HG03095 (cell line): ENCODE data around the gene TK1.

Experiments used
- ATAC-seq: cut with Tn5 transposase; IDR thresholded peaks from one replicate; pipeline ENCODE4 v1.9.1; 2021; ENCODE audit warnings: moderate library complexity; ENCODE audit not compliant: unreplicated experiment

The TK1 gene

DNA sequence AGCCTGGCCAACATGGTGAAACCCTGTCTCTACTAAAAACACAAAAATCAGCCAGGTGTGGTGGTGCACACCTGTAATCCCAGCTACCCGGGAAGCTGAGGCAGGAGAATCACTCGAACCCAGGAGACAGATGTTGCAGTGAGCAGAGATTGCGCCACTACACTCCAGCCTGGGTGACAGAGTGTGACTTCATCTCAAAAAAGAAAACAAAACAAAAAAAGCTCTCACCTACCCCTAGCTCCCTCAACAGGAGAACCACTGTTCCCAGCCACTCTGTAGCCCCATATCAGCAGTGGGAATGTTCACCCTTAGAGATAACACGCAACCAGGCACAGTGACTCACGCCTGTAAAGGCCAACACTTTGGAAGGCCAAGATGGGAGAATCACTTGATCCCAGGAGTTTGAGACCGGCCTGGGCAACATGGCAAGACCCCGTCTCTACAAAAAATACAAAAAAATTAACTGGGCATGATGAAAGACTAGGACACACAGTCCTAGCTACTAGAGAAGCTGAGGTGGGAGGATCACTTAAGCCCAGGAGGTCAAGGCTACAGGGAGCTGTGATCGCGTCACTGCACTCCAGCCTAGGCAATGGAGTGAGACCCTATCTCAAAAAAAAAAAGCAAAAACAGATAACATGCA, 50.9 kb downstream of the TK1 start:
- ATAC-seq, result no peak

DNA sequence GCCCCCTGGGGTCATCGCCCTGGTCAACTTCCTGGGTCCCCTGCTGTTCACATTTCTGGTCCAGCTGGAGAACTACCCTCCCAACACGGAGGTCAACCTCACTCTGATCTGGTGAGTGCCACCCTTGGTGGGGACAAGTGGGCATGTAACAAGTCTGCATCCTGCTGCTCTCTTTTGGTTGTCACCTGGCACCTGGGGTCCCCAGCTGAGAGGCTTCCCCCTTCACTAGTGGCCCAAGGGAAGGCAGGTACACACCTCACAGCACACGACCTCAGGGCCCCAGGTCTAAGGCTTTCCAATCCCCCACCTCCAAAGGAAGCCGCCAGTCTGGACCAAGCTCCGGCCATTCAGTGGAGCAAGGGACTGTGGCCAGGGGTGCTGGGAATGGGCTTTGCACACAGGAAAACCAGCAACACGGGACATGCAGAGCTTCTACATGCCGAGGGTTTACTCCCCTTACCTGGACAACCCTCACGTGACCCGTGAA, 51.9 kb downstream of the TK1 start:
- ATAC-seq, result no peak

DNA sequence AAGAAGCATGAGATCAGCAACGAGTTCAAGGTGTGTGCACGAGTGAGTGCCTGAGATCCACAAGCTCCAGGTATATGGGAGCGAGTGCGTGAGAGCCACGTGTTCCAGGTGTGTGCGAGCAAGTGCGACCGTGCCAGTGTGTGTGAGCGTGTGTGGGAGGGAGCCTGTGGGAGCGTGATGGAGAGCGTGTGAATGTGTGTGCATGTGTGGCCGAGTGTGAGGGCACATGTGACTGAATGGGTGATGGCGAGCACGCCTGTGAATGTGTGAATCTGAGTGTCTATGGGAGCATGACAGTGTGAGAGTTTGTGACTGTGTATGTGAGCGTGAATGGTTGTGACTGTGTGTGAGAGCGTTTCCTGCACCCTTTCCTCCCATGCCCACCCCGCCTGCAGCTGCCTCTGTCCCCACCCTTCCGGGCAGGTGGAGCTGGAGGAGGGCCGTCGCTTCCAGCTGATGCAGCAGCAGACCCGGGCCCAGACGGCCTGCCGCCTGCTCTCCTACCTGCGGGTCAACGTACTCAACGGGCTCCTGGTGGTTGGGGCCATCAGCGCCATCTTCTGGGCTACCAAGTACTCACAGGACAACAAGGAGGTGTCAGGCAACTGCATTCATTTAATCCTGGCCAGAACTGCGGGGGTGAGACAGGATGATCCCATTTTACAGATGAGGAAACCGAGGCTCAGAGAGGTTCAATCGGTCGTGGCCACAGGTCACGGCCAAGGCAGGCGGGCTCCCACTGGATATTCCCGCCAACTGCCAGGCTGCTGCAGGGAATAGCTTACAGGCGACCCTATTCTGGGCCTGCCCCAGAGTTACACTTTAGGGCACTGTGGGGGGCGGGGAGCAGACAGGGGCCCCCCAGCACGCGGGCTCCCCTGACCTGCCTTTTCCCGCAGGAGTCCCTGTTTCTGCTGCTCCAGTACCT, 52.6 kb downstream of the TK1 start:
- ATAC-seq, result no peak

DNA sequence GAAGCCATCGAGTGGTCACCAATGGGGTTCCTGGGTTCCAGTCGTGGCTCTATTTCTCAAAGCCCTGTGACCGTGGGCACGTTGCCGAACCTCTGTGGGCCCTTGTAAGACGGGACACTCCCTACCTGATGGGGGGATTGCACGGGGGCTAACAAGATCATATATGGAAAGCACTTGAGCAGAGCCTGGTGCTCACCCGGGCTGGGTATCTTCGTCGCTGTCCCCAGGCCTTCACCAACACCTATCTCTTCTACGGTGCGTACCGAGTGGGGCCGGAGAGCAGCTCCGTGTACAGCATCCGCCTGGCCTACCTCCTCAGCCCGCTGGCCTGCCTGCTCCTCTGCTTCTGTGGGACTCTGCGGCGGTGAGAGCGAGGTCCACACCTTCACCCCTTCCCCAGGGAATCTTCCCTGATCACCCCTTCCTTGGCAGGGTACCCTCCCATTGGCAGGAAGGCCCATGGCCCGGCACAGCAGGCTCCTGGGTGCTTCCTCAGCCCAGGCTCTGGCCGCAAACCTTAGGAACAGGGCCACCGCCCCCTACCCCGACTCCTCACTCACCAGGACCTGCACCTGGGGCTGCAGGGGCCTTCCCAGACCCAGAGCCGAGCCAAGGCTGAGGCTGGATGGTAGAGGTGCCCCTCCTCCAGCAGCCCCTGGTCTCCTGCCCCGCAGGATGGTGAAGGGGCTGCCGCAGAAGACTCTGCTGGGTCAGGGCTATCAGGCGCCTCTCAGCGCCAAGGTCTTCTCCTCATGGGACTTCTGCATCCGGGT, 53.5 kb downstream of the TK1 start:
- ATAC-seq, result no peak

DNA sequence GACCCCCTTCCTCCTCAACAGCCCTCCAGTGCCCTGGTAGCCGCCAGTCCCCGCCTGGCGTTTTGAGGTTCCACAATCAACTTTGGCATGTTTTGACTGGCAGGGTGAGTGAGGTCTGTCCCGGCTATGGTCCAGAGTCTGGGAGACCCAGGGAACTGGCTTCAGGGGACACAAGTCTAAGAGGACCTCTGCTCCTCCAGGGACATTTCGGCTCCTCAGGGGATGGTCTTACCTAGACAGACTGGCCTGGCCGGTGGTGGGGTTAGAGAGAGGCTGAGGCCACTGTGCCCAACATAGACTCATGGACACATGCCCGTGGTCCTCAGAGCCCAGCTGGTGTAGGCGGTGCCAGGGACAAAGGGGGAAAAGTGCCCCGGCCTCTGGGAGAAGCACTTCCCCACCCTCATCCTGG, 54.1 kb downstream of the TK1 start:
- ATAC-seq, result no peak

DNA sequence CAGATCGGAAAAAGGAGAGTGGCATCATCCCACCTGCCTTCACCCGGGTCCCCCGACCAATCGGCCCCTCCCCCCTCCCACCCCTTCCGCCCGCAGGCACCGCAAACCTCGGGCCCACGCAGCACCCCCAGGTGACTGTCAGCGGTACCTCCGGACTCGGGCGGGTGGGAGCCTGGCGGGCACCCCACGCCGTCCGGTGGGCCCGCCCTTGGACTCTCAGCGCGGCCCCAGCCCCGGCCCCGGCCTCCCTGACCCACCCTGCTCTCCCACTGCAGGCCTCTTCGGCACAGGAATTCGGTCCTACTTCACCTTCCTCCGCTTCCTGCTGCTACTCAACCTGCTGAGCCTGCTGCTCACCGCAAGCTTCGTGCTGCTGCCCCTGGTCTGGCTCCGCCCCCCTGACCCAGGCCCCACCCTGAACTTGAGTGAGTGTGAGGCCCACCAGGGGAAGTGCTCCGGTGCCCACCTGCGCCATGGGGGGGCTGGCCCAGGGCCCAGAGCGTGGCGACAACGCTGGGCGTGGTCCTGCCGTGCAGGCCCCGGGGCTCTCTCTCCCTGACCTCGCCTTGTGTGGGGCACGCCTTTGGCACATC, 54.7 kb downstream of the TK1 start:
- no peak for ATAC-seq

DNA sequence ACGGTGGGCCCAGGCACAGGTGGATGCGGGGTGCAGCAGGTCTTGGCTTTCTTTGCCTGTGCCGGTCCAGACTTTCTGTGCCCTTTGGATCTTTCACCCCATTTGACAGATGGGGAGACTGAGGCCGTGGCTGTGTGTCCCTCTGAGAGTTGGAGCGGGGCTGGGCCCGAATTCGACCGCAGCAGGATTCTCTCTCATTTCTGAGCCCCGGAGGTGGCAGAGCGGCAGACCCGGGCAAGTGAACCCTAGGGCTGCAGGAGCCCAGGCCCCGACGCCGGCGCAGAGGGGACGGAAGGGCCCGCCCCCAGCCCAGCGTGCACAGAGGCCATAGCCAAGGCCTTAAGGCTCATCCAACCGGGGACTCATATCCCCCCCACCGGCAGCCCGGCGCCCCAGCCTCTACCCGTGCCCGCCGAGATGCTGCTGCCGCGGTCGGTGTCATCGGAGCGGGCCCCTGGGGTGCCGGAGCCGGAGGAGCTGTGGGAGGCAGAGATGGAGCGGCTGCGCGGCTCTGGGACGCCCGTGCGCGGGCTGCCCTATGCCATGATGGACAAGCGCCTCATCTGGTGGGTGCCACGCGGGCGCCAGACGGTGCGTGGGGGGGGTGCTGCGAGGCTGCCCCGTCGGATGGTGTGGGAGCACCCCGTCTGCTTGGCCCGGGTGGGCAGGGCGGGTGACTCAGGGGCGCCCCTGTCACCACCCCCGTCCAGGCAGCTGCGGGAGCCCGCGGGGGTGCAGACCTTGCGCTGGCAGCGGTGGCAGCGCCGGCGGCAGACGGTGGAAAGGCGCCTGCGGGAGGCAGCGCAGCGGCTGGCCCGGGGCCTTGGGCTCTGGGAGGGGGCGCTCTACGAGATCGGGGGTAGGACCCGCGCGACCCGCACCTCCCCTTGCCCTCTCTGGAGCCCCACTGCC, 55.4 kb downstream of the TK1 start:
- no peak for ATAC-seq

DNA sequence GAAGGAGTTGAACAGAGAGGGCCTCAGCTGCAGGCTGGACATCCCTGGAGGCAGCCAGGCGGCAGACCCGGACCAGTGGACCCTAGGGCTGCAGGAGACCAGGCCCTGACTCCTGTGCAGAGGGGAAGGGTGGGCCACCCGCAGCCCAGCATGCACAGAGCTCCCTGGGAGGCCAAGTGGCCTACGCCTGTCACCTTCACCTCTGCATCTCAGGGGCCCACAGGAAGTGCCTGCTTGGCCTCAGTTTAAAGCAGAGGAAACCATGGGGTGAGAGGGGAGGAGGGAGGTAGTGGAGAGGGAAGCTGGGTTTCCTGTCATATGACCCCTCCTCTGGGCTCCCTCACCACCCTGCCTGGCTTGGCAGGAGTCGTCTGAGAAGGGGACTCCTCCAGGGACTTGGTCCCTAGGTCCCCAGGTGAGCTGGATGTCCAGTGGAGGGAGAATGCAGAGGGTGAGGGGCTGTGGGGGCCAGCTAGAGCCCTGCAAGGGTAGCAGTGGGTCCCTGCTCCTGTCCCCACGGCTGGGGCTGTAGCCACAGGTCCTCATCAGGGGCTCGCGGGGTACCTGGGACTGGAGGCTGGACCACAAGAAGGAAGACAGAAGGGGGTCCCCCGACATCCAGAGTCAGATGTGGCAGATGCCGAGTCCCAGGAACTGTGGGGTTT, 56.3 kb downstream of the TK1 start, which contains the start of gene TMC8:
TMC8 (plus strand) TSS at position 335 of the 665 bp plus-strand sequence. CDS start 818 bp downstream, outside the sequence.
- no peak for ATAC-seq

DNA sequence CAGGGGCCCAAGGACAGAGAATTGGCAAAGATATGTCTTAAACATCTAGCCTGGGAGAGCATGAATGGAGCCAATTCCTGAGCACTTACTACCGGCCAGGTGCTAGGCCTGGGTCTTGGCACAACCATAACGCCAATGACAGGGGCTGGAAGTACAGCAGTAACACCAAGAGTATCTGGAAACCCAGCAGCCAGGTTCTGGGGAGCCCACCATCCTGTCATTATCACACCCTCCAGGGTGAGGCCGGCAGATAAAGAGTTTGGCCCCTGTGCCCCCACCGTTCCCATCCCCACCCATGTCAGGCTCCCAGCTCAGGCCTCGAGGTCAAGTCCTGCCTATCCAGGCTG, 56.8 kb downstream of the TK1 start:
- ATAC-seq, result no peak

DNA sequence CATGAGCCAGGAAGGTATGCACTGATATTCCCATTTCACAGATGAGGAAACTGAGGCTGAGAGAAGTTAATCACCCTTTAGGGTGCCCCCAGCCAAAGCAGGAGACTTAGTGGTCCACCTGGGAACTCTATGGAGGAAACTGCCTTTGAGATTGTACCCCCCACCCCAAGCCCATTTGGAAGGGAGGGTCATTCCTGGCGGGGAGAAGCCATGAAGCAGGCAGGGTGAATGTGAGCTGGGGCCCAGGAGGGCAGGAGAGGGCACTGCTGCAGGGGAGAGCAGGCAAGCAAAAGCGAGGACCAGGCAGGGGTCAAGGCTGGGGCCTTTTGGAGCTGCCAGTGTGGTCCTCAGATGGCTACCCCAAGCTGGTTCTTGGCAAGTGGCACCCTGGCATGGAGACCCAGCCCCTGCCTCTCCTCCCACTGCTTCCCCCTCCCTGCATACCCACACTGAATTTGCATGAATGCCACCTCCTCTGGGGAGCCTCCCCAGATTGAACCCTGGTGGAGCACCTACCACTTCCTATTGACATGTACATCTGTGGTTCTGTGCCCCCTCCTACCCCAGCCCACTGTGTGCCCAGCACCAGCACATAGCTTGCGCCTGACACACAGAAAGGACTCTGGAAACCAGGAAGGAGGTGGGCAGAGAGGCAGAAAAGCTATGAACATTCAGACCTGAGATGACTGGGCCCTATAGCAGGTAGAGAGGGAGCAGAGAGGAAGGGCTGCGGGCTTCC, 57.3 kb downstream of the TK1 start:
- ATAC-seq, result no peak

DNA sequence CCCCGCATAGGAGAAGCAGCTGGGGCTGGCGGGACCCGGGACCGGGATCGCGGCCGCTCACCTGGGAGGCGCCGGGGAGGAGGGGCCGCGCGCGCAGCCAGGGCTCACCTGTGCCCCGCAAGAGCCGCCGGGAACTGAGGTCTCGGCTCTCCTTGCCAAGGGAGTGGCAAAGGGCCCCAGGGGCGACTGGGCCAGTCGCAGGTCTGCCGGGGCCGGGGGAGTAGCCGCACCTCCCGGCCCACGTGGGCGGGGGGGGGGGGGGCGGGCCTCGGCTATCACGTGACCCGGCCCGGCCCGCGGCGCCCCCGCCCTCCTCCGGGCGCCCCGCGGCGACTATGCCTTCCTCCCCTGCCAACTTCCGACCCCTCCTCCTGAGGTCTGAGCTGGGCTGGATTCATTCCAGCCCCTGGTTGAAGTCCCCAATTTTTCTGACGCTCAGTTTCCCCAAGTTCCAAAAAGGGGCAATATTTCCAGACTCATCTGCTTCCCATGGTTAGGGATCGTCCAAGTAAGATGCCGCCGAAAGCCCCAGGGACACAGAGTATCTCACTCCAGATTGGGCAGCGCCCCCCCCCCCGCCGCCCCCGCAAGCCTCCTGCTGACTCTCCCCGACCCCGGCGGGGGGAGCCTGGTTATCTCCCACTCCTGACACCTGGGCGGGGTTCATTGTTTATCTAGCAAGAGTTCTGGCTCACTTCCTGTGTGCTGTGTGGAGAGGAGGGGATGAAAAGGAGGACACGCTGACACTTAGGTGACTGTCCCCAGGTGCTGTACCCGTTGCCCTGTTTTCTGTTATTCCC, 58.1 kb downstream of the TK1 start, which contains the start of gene TMC6:
TMC6 (minus strand) TSS at position 205 of the 800 bp plus-strand sequence. CDS start 1,923 bp downstream, outside the sequence.
- ATAC-seq, result no peak

DNA sequence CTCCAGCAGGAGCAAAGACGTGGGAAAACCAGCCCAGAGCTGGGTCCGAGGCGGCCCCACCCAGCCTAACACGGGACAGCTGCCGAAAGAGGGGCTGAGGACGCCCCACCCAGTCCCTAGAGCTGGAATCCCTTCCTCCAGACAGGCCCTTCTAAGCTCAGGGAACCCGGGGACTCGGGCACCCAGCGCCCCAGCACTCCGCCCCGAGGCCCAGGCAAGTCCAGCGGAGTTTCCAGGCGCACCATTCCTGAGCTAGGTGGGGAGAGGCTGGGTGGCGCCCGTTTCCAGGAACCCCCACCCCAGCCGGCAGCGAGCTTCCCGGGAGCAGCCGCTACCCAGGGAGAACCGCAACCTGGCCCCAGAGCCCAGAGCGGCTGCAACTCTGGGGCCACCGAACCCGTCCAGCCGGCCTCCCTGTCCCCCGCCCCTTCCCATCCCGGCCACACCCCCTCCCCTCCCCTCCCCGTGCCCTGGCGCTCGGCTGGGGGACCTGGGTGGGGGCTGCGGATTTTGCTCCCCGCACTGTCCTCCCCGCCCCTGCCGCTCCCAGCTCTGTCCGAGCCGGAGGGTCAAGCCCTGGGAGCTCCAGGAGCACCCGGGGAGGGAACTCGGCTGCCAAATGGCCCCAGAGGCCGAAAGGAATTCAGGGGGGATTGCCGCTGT, 58.8 kb downstream of the TK1 start:
- ATAC-seq, result no peak

DNA sequence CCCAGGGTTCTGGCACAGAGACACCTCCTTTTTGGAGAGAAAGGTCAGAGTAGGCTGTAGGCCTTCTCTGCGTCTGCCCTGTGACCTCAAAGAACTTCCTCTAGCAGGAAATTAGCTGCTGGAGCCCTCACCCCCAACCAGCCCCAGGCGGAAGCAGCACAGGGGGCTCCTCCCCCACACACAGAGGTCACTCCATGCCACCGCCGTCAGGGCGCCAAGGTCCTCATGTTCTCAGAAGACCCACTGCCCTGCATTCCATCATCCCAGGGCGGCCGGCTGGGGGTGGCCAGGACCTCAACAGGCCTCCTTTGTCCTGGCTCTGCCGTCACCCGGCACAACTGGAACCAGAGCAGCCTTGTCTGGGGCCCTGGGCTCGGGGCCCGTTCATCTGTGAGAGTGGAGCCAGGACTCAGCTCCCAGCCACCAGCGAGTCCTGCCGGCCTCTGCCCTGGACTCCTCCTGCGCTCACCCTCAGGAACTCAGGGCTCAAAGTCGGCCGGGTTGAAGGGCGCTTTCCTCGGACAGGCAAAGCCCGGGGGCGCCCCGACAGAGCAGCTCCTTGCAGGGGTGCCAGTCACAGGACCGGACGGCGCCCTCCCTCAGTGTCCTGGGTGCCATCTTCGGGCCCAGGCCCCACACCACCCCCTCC, 59.5 kb downstream of the TK1 start:
- no peak for ATAC-seq

DNA sequence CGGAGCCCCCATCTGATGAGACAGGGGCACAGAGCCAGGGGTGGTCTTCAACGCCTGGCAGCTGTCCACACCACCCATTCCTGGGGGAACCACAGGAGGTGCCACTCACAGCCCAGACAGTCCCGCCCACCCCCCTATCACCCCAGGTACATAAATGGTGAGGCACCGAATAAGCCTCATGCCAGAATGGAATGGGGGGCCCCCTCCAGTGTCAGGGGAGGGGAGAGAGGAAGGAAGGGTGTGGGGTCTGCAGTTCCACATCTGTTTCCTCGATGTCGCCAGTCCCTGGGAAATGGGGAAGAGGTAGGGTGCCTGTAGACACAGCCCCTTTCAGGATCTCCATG, 60.0 kb downstream of the TK1 start:
- no peak for ATAC-seq

DNA sequence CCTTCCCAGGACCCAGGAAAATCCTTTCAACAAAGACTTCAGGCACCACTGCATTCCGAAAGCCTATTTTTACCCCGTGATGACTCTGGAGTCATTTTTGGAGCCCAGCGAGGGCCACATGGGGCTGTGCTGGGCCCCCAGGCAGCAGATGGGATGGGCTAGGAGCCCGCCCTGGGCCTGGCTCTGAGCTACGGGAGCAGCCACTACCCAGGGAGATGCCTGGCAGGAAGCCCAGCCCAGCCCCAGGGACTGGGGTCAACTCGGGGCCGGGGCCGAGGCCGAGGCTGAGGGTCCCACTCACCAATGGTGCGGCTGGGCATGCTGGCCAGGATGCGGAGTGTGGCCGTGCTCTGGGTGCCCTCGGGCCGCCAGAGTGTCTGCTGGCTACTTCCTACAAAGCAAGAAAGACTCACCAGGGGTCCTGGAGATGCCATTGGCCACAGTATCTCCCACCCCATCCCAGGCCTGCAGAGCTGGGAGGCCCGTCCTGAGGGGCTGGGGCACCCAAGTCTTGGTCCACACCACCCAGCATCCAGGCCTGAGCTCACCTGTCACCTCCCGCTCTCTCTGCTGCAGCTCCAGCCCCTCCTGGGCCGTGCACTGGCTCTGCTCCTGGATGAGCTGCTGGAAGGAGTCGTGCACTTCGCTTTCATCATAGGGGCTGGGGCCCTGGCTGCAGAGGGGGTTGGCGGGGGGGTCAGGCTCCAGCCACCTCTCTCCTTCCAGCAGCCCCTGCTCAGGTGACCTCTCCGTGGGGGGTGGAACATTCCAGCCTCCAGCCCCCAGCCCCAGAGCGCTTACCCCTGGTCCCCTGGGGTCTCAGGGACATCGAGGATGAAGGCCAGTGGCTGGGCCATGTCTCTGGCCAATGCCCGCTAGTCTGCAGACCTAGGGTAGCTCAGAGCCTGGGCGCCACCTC, 60.6 kb downstream of the TK1 start:
- no peak for ATAC-seq
